Stimulated activated CD4-positive, alpha-beta T cell treated with anti-CD3 and anti-CD28 coated beads, Interleukin-1b, Interleukin-23, amount 100 ng/mL, for 1 hour (primary cell): Measurements from ENCODE around the gene ZNF423.

Experiments used
- DNase-seq, 2 donors: peaks; one replicate each; pipeline ENCODE4 v3.0.0-alpha.2; 2020; ENCODE audit warnings: low read depth in 2 of 2

The ZNF423 gene

DNA sequence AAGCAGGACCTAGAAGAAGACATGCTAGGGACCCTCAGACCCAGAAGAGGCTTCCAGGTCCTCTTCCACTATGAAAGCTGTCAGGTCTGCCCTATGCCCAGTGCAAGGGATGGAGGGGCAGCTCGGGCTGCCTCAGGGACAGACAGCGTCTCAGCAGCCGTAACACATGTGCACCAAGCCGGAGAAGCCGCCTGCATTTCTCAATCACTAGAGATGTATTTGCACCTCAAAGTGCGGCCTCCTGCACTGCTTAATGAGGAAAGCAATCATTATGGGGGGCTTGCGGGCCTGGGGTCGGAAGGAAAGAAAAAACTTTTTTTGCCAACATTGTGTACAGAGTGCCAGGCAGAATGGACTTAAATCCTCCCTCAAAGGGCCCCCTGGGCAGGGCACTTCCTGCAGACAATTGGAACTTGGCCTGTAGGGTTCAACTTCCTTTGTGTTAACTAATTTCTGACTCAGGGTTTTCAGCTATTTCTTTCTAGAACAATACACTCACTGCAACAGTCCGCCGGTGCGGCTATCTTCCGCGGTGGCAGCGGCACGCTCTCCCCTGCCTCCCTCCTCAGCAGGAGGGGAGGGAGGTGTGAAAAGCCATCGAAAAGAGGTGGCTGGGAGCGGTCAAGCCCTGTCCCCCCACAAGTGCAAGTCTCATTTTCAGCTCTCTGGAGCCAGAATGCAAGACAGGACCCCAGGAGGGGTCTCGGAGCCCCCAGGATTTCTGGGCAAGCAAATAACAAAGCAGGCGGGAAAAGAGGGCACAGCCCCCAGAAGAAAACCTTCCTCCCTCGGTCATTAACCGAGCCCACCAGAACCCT lies 101.2 kb downstream of the ZNF423 start:
- DNase-seq = no peak

DNA sequence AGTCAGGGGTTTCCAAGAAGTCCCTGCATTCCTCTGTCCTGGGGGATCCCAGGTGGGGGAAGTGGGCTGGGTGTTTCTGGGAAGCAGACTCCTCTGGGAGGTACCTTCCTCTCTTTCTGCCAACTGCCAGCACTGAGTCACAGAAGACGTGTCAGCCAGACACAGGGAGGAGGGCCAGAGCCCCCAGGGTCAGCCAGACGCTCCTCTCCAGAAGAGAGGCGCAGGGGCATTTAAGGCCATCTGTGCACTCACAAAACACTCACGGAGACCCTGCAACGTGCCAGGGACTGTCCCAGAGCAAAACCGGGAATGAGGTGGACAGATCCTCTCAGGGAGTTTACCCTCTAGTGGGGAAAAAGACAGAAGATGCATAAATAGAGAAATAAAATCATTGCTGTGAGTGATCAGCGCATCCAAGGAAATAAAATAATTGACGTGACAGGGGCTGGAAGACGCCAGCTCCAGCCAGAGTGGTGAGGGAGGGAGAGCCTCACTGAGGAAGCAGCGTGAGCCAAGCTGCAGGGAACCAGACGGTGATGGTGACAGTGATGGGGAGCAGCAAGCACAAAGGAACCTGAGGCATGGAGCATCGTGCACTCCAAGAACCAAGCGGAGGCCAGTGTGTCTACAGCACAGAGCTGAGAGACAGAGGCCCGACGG lies 105.4 kb downstream of the ZNF423 start:
- DNase-seq = no peak

DNA sequence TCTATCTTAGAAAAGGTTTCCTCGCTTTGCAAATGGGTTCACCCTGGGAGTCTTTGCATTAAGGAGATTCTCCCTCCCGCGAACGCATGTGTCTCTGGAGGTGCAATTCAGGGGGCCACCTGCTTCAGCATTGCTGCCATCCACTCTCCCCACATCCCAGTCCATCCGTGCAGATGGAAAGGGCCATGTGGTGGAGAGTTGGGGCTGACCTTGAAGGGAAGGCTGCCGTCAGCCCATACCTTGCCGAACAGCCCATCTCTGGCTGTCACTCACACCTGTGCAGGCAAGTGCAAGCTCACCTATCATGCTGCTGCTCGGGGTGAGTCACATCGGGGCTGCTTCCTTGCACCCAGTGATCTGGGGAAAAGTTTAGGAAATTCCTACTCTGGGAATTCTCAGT lies 106.1 kb downstream of the ZNF423 start:
- no peak for DNase-seq

DNA sequence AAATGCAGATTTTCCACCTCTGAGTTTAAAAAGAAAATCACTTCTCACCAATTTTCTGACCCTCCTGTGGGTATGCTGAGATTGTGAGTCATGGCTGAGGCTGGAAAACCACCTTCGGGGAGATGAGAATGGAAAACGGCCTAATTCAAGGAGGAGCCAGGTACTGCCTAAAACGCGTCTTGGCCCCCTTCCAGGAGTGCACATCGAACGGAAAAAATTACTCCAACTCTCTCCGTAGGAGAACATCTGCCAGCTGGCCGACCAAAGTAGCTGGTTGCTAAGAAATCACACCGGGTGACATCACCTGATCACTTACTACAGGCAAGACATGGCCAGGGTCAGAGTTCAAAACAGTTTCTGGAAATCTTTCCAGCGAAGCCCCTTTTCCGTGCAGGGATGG lies 107.6 kb downstream of the ZNF423 start:
- DNase-seq = no peak

DNA sequence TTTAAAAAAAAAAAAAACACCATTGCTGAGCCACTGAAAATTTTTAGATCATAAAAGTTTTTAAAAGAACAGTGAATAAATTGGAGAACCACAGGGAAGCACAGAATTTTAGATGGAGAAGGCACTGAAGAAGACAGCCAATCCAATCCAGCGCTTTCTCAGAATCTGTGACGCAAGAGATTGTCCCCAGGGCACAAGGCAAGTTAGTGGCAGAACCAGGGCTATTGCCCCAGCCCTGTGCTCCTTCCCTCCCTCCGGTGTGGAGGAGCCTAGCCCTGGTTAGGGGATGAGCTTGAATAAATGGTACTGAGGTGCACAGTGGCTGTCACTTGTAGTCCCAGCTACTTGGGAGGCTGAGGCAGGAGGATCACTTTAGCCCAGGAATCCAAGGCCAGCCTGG lies 108.3 kb downstream of the ZNF423 start:
- DNase-seq = no peak

DNA sequence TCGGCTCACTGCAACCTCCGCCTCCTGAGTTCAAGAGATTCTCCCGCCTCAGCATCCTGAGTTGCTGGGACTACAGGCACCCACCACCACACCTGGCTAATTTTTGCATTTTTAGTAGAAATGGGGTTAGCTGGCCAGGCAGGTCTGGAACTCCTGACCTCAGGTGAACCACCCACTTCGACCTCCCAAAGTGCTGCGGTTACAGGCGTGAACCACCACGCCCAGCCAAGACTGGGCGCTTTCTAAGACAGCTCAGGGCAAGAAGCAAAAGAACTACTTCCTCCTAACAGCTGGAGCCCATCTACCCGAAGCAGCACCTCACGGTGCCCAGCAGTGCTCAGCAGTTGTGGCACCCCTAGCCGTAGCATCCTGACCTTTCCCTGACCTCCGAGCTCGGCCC lies 109.4 kb downstream of the ZNF423 start:
- no peak for DNase-seq

DNA sequence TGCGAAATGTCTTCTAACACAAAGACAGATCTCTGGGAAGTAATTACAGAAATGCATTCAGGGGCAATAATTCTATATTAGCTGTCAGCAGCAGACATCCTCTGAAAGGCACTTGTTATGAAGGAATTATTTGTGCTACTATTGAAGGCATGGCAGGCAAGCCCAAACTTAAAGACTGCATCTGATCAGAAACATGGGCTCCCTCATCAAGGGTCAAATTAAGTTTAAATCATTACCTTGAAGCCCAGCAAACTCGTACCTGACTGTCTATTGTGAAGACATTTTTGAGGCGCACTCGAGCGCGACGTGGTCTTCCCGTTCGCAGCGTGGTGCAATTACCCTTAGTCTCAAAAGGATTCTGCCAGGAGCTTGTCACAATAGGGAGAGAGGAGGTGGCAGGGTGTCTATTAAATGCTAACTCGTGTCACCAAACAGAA lies 110.6 kb downstream of the ZNF423 start:
- no peak for DNase-seq

DNA sequence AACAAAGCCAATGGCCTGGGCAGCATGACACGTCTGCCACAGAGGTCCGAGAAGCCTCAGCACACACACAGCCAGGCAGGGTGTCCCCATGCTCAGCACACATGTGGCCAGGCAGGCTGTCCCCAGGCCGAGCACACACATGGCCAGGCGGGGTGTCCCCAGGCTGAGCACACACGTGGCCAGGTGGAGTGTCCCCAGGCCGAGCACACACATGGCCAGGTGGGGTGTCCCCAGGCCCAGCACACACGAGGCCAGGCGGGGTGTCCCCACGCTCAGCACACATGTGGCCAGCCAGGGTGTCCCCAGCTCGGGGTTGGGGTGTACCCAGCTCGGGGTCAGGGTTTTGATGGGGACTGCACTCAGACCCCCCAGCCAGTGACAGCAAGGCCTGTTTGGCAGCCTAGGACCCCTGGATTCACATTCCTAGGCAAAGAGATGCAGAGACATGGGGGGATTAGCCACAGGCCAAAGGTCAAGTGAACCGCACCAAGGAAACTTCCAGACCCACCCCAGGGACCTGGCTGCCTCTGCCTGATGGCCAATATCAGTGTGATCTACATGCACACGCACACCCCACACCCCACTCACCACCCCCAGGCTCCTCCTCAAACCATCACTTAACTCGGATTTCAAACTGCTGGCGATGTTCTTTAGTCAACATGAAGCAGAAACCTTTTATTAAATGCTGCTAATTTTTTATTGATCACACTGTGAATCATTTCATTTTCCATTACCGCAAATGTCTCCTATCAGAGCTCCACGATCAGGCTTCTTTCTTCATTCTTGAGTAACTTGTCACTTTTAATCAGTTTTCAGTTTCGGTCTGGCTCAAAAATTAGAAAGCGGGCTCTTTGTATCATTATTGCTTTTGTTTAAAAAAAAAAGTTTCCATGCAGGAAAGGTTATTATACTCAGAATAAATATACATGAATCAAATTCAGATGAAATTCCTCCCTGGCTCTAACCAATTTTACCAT lies 111.4 kb downstream of the ZNF423 start:
- DNase-seq = no peak

DNA sequence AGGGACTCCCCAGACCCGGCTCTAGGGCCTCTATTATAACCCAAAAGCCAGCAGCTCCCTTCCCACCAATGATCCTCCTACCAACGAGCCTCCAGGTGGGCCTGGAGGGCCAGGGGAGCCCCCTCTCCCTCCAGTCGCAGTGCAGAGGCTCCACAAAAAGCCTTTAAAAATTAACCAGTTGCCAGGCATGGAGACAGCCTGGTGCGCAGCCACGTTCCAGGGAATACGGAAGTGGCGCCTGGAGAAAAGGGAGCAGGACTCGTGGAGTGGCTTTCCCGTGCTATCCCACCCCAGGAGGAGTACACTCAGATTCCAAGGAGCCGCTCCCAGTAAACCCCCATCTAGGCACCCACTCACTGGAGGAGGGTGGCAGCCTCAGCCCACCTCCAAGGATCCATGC lies 112.3 kb downstream of the ZNF423 start:
- no peak for DNase-seq

DNA sequence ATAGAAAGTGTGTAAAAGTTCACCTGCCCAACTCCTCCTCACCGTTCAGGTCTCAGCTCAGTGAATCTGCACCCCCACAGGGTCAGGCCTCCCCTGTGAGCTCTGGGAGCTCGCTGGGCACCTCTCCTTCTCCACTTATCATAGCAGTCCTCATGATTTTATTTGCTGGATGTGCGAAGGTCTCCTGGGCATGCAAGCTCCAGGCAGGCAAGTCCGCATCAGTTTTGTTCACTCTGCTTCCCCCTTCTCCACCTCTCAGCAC lies 112.8 kb downstream of the ZNF423 start:
- DNase-seq = no peak

DNA sequence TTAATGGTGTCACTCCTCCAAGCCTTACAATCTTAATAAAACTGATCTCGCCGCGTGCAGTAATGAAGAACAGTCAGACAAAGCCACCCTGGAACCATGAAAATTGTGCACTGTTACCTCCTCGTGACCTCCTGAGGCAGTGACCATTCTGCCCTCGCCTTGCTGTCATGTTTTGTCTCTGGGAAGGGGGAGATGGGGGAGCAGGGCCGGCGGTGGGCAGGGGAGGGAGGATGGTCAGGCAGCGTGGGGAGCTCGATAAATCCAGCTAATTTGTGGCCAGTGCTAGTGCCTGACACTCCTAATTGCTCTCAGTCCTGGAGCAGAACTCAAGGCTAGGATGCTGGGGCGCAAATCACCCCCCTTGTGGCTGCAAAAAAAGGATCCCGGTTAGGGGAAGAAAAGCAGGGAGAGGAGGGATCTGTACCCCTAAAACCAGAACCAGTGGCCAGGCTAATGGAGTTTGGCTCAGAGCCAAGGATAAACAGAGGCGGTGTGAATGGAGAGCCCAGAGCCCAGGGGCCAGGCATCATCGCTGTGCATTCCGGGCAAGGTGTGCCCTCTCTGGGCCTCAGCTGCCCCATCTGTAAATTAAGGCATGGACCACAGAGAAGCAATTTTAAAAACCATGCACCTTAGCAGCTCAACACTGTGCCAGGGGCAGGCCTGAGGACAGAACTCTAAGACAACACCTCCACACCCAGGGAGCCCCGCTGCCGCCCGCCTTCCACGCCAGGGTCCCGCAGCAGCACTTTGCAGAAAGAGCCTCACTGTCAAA lies 113.3 kb downstream of the ZNF423 start:
- DNase-seq = no peak

DNA sequence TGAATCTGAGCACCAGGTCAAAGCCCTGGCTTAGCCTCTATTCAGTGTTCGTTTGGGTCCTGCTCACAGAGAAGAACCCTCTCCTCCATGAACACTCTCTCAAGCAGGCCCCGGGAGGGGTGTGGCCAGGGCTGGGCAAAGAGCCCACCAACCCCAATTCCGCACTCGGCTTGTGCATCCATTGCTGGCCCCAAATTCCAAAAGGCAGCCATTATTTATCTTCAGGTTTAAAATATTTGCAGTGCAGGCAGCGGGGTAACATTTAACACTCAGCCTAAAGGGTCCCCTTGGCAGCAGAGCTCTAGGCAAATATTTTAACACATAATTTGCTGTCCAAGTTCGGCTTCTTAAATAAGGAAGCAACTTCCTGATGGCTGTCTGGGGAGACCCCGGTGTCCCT lies 115.7 kb downstream of the ZNF423 start:
- DNase-seq = no peak

DNA sequence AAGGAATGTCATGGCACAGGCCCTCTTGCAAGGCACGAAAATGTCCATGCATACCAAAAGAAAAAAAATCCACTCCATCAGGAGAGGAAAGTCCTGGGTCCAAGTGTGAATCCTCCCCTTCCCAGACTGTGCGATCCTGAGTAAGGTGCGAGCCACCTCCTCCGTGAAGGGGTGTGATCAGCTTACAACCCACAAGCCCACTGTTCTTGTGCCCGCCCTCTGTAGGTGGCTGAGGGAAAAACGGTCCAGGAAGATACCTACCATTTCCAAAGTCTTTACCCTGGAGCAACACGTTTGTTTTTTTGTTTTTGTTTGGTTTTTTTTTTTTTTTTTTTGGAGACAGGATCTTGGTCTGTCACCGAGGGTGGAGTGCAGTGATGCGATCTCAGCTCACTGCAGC lies 116.5 kb downstream of the ZNF423 start:
- no peak for DNase-seq

DNA sequence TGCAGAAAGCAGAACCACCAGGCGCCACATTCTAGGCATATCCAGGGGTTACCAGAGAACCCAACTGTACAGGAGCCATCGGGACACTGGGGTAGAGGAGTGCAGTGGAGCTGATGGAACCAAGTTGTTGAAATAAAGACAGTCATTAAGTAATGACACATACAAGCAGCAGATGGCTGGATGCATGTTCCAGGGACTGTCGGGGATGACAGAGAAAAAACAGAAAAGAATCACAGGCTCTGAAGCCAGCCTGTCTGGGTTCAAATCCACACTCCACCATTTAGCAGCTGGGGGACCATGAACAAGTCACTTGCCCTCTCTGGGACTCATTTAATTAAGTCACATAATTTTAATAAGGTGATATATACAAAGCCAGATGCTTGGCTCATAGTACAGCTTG lies 117.1 kb downstream of the ZNF423 start:
- DNase-seq = no peak

DNA sequence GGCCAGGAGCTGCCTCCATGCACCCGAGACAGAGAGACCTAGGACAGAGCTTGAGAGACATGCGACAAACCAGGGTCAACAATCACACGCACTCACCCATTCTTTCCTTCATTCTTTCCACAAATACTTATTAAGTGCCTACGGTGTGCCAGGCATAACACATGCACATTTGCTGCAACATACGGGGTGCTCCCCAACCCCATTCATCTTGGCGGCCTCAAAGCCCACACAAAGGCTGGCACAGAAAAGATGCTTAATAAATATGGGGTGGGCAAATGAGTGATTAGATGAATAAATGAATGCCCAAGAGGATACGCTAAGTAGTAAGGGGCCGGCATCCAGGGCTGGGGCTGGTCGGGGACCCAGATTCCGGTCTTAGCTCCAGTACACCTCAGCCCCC lies 117.9 kb downstream of the ZNF423 start:
- no peak for DNase-seq

DNA sequence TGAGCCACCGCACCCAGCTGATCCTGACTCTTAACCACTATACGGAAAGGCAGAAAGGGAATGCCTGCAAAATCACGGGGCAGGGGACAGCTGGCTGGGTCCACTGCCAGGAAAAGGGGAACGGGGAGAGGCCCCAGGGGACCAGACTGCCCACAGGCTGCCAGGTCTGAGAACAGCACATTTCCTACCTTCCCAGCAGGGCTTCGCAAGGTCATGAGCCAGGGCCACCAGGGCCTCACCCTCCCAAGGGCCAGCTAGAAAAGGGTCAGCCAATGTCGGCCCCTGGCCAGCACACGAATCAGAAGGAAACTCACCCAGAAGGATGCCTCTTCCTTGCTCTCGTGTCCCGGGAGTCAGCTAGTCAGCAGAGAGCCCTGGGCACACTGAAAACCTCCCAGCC lies 118.4 kb downstream of the ZNF423 start:
- no peak for DNase-seq

DNA sequence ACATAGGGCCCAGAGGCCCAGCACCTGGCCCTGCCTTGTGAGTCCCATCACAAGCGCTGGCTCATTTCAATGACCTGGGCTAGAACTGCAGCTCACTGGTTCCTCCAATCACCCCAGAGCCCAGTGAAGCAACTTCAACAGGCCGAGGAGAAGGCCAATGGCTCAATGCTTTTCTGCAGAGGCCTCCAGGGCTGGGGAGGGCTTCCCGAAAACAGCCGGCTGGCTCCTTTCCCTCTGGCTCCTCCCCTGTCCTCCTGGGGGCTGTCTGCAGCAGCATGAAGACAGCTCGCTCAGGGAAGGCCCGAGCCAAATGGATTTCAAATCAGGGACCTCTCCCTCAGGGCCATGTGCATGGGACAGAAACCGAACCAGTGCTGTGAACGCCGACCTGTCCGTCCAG lies 121.6 kb downstream of the ZNF423 start:
- DNase-seq = no peak

DNA sequence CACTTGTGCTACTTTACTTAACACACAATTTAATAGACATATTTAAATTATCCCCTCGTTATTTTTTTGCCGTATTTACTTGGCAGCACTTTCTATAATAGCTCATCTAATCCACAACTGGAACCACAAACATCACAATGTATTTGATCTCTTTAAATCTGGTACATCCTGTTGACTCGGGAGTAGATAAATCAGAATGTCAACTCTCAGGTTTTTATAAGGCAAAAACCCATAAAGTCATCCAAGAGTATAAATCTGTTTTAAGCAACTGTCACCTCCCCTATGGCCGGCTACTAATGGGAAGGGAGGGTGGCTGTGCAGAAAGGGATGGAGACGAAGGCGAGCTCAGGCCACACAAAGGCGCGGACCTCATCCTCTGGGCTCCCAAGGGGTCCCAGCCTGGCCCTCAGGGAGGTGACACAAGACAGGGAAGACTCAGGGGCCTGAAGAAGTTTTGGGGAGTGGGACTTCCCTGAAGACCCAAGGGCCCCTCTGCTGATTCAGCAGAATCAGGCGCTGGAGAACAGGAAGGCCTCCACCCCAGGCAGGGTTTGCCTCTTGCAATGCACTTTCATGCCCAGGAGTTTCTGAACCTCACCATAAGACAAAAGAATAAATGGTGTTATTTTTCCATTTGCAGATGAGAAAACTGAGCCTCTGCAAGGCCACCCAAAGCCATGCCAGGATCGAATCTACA lies 122.5 kb downstream of the ZNF423 start:
- DNase-seq = no peak

DNA sequence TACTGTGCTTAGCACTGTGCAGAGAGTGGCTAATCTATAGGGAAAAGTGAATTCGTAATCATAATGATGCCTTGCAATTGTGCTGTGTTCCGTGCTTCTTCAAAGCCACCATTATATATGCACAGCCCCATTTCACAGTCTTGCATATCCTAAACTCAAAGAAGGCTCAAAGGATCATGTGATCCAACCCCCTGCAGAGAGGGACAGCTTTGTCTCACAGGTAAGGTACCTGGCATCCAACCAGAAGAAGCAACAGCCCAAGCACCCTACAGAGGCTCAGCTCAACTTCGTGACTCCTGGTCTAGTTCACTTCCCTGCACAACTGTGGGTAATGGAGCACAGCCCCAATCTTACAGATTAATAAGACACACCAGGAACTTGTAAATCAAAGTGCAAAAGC lies 124.0 kb downstream of the ZNF423 start:
- DNase-seq = no peak

DNA sequence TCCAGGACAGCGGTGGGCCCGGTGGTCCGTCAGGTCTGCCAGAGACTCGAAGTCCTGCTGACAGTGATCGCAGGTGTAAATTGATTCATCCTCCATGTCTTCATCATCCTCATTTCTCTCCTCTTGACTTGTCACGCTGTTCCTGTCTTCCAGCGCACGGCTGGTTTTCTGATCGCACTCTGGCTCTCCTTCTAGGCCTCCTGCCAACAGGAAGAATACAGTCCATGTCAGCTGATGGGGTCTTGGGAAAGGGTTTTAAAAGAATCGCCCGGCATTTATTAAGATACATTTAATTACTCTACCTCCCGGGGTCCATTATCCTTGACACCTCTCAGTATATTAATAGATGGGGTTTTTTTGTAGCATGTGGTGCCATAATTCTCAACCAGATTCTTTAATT lies 125.1 kb downstream of the ZNF423 start:
- DNase-seq = no peak

DNA sequence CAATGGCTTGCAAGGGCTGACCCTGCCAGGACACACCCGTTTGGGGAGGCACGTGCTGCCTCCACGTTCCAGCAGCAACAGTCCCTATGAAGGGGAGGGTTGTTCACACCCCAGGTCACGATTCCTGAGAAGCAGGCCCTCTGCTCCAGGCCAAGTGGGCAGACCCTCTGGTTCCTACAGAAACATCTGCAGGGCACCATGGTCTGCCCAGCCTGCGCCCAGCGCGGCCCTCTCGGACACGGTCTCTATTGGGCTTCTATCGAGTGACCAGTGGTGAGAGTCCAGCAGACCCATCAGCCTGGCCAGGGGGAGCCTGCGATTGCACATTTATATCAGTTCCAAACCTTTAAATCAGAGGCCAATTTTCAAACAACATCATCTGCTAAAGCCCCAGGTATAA lies 128.3 kb downstream of the ZNF423 start:
- DNase-seq = no peak
